GM20431 (cell line): ENCODE data around the gene CD4.

Source experiments
- in situ Hi-C: fragments of 300-500 bp; cut with MseI, MboI; formaldehyde crosslinking; loops from one replicate; pipeline ENCODE4 v1.15.0; 2020; ENCODE audit warnings: low sequenced_read_pairs; ENCODE audit not compliant: unreplicated experiment

Gene CD4

DNA sequence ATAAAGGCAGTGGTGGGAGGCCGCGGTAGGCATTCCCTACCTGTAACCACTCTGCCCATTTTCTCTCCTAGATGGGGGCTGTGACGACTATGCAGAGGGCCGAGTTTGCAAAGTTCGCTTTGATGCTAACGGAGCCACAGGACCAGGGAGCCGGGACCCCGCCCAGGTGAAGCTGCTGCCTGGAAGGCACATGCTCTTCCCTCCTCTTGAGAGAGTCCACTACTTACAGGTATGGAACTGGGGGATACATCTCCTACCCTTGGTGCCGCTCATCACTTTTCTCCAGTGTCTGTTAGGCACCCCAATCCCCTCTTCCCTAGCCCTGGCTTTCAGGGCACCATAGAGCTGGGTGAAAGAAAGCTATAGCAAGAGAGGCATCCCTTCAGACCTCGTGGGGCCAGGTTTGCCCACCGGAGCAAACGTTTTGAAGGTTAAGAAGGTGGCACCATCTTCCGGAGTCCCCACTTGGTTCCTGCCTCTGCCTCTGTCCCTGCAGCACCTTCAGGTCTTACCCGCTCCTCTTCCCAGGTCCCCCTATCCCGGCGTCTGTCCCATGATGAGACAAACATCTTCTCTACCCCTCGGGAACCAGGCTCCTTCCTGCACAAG, 36.9 kb downstream of the CD4 start:
- in situ Hi-C loops, result loop anchor here (25.0 kb wide), 1 partner anchor 89 kb away; no protein-coding TSS in a partner anchor

DNA sequence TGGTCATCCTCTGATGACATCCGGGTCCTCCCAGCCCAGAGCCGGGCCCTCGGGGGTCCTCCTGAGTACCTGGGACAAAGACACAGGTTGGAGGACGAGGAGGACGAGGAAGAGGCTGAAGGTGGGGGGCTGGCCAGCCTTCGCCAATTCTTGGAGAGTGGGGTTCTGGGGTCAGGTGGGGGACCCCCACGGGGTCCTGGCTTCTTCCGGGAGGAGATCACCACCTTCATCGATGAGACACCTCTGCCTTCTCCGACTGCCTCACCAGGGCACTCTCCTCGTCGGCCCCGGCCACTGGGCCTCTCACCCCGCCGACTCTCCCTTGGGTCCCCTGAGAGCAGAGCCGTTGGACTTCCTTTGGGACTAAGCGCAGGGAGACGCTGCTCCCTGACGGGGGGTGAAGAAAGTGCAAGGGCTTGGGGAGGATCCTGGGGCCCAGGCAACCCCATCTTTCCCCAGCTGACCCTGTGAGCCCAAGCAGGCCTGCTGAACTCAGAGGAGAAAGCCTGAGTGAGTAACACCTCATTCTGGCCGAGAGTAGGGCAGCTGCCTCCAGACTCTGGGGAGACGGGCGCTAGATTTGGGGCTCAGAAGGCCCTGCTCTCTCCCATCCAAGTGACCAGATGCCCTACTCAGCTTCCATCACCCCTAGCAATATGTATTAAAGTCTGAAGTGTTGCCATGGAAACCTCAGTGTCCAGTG, 37.6 kb downstream of the CD4 start:
- in situ Hi-C loops, result loop anchor here (25.0 kb wide), 1 partner anchor 90 kb away; no protein-coding TSS in a partner anchor

DNA sequence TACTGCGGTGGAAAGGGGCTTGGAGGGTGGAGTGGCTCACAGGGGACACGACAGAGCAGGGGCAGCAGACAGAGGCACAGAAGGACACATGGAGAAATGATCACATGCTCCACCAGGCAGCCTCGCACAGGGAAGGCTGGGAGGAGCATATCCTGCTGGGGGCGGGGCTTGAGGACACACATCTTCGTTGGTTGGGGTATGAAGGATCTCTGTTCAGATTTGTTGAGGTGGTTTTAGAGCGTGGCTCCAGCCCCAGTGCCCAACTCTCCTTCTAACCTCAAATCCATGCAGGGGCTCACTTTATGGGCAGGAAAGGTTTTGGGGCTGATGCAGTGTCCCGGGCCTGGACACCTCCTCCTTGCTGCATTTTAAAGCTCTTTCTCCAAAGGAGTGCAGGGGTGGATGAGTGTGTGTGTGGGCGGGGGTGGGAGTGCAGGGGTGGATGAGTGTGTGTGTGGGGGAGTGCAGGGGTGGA, 38.1 kb downstream of the CD4 start:
- in situ Hi-C loops, result loop anchor here (25.0 kb wide), 1 partner anchor 90 kb away; no protein-coding TSS in a partner anchor

DNA sequence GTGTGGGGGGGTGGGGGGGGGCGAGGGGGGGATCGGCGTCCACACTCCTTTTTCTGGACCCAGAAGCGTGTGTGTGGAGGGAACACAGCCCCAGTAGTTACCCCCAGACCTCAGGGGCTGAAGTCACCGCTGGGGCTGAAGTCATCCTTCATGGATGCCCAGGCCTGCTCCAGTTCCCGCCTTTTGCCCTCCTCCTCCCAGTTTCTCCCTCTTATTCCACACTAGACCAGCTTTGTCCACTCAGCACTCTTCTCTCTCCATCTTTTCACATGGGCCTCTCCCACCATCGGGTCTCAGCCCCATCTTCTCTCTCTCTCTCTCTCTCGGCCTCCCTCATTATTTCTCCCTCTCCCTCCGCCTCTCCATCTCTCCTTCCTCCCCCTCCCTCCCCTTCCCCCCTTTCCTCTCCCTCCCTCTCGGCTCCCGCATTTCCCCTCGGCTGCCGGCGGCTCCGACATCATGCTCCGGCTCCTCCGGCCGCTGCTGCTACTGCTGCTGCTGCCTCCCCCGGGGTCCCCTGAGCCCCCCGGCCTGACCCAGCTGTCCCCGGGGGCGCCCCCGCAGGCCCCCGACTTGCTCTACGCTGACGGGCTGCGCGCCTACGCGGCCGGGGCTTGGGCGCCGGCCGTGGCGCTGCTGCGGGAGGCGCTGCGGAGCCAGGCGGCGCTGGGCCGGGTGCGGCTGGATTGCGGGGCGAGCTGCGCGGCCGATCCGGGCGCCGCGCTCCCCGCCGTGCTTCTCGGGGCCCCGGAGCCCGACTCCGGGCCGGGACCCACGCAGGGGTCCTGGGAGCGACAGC, 38.9 kb downstream of the CD4 start, which contains the start of gene P3H3:
P3H3 (plus strand) TSS at position 426 of the 799 bp plus-strand sequence; CDS start at position 460, 34 bp downstream.
- in situ Hi-C loops, result loop anchor here (25.0 kb wide), 1 partner anchor 91 kb away; no protein-coding TSS in a partner anchor

DNA sequence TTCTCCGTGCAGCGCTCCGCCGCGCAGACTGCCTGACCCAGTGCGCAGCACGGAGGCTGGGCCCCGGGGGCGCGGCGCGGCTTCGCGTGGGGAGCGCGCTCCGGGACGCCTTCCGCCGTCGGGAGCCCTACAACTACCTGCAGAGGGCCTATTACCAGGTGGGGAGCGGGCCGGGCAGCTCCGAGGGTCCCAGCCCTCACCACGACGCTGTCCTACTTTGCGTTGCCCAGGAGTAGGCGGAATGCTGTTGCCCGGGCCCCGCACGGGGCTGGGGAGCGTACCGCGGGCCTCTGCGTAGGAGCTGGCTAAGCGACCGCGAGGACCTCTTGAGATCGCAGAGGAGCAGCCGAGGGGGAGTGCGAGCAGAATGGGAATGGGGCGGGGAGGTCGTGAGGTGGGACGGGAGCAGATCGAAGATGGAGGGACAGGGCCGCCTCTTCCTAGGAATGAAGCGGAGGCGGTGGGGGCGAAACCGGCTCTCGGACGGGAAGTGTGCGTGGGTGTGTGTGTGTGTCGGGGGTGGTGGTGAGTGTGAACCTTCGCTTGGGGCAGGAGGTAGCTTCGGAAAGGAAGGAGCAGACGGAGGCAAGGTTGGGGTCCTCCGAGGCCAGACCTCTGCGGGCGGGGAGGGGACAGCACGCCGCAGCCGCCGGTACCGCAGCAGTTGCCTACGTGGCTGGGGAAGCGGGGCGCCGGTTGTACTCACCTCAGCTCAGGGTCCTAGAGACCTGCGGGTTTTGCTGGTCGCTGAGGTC, 39.6 kb downstream of the CD4 start:
- in situ Hi-C loops, result loop anchor here (25.0 kb wide), 1 partner anchor 92 kb away; no protein-coding TSS in a partner anchor

DNA sequence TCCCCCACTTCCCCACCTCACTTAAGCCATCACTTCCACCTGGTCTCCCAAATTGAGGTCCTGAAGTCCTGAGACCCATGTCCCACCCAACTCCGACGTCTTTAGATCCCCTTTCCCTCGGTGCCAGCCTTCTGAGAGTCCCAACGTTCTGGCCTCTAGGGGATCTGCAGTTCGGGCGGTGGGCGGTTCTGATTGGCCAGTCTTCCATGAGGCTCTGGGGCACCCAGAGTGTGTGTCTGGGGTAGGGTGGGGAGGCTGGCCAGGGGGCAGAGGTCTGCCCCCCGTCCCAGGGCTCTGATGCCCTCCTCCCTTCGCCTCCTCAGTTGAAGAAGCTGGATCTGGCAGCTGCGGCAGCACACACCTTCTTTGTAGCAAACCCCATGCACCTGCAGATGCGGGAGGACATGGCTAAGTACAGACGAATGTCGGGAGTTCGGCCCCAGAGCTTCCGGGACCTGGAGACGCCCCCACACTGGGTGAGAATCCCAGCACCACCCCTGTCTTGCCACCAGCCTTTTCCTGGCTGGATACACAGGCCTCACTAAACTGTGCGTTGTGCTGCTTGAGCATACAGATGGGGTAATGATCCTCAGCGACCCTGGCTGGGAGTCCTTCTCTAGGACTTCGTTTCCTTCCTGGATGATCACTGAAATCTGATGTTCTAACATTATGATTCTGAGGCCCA, 40.4 kb downstream of the CD4 start:
- in situ Hi-C loops, result loop anchor here (25.0 kb wide), 1 partner anchor 92 kb away; no protein-coding TSS in a partner anchor

DNA sequence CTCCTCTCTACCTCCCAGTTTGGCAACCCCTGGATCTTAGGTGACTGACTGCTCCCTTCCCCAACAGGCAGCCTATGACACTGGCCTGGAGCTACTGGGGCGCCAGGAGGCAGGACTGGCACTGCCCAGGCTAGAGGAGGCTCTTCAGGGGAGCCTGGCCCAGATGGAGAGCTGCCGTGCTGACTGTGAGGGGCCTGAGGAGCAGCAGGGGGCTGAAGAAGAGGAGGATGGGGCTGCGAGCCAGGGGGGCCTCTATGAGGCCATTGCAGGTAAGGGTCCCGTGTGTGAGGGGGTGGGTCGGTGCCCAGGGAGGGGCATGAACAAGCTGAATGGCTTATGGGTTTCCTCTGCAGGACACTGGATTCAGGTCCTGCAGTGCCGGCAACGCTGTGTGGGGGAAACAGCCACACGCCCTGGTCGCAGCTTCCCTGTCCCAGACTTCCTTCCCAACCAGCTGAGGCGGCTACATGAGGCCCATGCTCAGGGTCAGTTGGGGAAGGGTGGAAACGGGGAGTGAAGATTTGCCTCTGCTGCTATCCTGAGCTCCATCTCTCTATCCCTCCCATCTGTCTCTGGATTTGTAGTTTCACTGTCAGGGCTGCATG, 41.1 kb downstream of the CD4 start:
- in situ Hi-C loops, result loop anchor here (25.0 kb wide), 1 partner anchor 93 kb away; no protein-coding TSS in a partner anchor

DNA sequence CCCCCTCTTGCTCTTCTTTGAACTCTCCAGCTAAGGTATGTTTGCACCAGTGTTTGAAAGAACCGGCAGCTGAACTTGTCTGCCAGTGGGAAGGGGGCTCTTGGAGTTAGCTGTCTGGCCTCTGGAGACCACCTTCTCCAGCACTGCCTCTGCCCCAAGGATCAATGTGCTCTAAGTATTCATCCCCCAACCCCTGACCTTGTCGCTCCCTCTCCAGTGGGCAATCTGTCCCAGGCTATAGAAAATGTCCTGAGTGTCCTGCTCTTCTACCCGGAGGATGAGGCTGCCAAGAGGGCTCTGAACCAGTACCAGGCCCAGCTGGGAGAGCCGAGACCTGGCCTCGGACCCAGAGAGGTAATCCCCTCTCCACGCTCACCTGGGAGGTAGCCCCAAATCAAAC, 41.7 kb downstream of the CD4 start:
- in situ Hi-C loops, result loop anchor here (25.0 kb wide), 1 partner anchor 94 kb away; no protein-coding TSS in a partner anchor

DNA sequence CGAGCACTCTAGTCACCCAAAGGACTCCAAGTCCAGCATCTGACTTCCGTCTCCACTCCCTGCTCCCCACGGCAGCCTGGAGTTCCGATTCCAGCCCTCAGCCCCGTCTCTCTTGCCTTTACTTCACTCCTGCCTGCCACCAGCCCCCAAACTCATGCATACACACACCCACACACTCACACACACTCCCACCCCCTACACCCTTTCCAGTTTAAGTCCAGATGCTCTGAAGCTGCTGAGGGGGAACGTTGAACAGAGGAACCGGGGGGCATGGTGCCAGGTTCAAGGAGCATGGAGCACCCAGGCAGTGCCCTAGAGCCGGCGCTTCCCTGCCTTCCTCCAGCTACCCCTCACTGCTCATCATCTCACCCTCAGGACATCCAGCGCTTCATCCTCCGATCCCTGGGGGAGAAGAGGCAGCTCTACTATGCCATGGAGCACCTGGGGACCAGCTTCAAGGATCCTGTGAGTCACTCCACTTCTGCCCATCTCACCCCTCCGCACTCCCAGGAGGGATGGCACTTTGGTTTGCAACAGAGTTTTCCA, 42.2 kb downstream of the CD4 start:
- in situ Hi-C loops, result loop anchor here (25.0 kb wide), 1 partner anchor 94 kb away; no protein-coding TSS in a partner anchor

DNA sequence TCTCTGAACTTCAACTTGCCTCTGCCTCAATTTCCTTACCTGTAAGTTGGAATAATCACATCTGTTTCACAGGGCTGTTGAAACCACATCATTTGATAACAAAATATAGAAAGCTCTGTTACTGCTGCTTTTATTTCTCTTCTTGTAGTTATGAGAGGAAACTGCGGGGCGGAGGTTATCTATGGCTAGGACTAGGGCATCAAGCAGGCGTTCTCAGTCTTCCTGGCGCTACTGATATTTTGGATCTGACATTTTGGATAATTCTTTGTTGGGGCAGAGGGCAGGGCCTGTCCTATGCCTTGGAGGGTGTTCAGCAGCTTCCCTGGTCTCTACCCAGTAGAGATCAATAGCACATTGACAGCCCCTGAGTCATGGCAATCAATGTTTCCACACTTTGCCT, 42.8 kb downstream of the CD4 start:
- in situ Hi-C loops, result loop anchor here (25.0 kb wide), 1 partner anchor 95 kb away; no protein-coding TSS in a partner anchor

DNA sequence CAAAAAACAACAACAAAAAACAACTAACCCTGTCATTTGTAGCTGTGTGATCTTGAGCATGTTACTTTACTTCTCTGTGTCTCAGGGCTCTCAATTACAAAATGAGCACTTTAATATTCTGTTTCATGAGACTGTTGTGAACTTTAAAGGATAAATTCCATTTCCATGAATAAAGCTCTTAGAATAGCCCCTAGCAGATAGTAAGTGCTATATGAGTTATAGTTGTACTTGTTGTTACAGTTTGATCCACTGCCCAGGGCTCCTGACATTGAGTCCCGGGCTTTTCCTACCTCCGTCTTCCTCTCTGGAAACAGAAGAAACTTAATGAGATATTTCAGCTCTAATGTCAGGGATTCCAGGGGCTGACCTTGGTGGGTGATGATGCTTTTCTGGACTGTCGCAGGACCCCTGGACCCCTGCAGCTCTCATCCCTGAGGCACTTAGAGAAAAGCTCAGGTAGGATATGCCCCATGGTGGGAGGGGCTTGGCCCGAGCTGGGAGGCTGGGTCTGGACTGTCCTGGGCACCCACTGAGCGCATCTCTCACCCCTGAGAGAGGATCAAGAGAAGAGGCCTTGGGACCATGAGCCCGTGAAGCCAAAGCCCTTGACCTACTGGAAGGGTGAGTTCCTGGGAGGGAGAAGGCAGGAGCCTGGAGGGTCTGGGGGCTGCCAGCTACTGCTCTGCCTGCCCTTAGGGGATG, 44.0 kb downstream of the CD4 start:
- in situ Hi-C loops, result loop anchor here (25.0 kb wide), 1 partner anchor 96 kb away; no protein-coding TSS in a partner anchor

DNA sequence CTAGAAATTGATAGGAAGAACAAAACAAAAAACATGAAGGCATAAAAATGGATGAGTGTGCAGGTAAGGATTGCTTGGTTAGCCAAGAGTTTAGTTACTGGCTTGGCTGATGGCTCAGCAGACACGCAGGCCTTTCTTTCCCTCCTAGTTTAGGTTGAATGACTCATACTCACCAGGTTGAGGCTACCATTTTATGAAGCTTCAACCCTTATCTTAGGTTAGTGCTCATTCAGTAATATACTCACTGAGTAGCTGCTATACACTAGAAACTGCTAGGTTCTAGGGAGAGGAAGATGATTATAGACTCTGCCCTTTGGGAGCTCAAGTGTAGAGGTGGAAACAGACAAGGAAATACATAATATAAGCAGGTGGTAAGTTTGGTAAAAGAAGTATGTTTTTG, 44.9 kb downstream of the CD4 start:
- in situ Hi-C loops, result loop anchor here (25.0 kb wide), 1 partner anchor 97 kb away; no protein-coding TSS in a partner anchor

DNA sequence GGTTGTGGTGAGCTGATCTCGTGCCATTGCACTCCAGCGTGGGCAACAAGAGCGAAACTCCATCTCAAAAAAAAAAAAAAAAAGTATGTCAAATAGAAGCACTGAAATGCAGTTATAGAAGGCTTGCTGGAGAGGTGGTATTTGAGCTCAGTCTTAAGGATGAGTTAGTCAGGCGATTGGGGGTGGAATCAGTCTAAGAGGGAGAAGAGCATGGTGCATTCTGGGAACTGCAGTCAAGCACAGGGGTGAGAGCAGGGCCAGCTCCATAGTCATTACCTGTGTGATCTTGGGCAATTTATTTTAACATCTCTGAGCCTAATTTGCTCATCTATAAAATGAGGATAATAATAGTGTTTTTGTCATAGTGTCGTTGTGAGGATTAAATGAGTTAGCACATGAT, 45.5 kb downstream of the CD4 start:
- in situ Hi-C loops, result loop anchor here (25.0 kb wide), 1 partner anchor 98 kb away; no protein-coding TSS in a partner anchor

DNA sequence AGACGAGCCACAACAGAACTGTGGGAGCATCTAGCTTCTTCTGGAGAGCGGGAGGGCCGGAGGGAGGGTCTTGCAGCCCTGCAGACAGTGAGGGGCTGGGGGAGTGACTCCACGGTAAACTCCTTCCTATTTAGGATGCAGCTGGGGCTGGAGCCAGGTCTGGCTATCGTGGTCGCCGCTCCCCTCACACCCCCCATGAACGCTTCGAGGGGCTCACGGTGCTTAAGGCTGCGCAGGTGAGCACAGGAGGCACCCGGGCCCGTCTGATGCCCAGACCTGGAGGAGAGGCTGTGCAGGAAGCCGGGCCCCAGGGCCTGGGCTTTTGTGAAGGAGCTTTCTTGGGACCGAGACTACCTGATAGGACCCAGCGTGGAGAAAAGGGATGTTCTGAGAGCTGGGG, 47.5 kb downstream of the CD4 start:
- in situ Hi-C loops, result loop anchor here (25.0 kb wide), 1 partner anchor 100 kb away; no protein-coding TSS in a partner anchor

DNA sequence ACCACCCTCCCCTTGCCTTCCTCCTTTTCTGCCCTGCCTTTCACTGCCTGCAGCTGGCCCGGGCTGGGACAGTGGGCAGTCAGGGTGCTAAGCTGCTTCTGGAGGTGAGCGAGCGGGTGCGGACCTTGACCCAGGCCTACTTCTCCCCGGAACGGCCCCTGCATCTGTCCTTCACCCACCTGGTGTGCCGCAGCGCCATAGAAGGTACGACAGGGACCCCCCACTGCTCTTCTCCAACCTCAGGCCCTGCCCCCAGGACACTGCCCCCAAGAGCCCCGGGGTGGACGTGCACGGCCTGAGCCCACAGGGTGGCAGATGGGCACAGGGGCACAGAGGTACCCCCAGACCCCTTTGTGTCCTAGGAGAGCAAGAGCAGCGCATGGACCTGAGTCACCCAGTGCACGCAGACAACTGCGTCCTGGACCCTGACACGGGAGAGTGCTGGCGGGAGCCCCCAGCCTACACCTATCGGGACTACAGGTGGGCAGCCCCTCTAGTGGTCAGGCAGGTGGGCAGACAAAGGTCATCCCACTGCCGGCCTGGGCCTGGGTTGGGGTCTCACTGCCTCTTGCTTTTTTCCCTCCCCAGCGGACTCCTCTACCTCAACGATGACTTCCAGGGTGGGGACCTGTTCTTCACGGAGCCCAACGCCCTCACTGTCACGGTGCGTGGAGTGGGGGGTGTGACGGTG, 48.2 kb downstream of the CD4 start:
- in situ Hi-C loops, result loop anchor here (25.0 kb wide), 1 partner anchor 100 kb away; no protein-coding TSS in a partner anchor

DNA sequence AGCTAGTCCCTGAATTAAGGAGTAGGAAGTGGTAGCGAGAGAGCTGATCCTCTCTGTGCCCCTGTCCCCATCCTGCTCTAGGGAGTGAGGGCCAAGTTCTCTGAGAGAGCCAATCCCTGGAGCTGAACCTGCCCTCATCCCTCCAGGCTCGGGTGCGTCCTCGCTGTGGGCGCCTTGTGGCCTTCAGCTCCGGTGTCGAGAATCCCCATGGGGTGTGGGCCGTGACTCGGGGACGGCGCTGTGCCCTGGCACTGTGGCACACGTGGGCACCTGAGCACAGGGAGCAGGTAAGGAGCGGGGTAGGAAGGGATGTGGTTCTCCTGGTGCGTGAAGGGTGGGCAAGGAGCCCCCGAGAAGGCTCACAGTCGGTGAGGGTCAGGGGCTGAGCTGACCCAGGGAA, 49.5 kb downstream of the CD4 start:
- in situ Hi-C loops, result loop anchor here (25.0 kb wide), 1 partner anchor 102 kb away; no protein-coding TSS in a partner anchor
